Neutrophil (primary cell): ENCODE measurements around the gene SIN3B.

Experiments used
- H3K27ac ChIP-seq: fragments of 200-600 bp; sonication (generic); 2 replicates; pipeline ENCODE4 v1.5.1; 2016; ENCODE audit warnings: mild to moderate bottlenecking, moderate library complexity
- H3K27me3 ChIP-seq: fragments of 200-600 bp; sonication (generic); 2 replicates; pipeline ENCODE4 v1.6.0; 2016; ENCODE audit warnings: mild to moderate bottlenecking
- H3K36me3 ChIP-seq: fragments of 200-600 bp; sonication (generic); 2 replicates; pipeline ENCODE4 v1.5.1; 2017
- H3K4me1 ChIP-seq, 2 experiments: fragments of 200-600 bp in 1 of 2; sonication (generic) in 1 of 2; 1 replicate in 1 of 2; 2 replicates in 1 of 2; pipeline versions ENCODE4 v1.5.1 to v1.6.1; 2013 to 2016; ENCODE audit warnings: low read depth in 1 of 2, low read length in 1 of 2, mild to moderate bottlenecking in 1 of 2, moderate library complexity in 1 of 2; ENCODE audit not compliant: control insufficient read depth in 1 of 2, insufficient read depth in 1 of 2
- H3K4me3 ChIP-seq, 2 experiments: fragments of 200-600 bp in 1 of 2; sonication (generic) in 1 of 2; 1 replicate in 1 of 2; 2 replicates in 1 of 2; pipeline ENCODE4 v1.5.1; 2013 to 2016; ENCODE audit warnings: low read depth in 1 of 2, low read length in 1 of 2, mild to moderate bottlenecking in 1 of 2, moderate library complexity in 1 of 2
- H3K9me3 ChIP-seq: fragments of 200-600 bp; sonication (generic); 2 replicates; pipeline ENCODE4 v1.5.1; 2016
- CTCF ChIP-seq: fragments of 200-600 bp; sonication (generic); IDR thresholded peaks from 2 replicates; pipeline ENCODE4 v1.5.1; 2016; ENCODE audit warnings: antibody characterized with exemption

SIN3B gene

GRCh38 chr19:16888629-16889365 lies 59.6 kb downstream of the SIN3B start, which contains the start of gene F2RL3:
Gene F2RL3, plus strand, starts transcription at chr19:16888999. Its CDS starts 191 bp downstream, at chr19:16889190.
- Histone ChIP-seq H3K27me3 (peaks cover 63% of the 10 kb centered on the region), H3K9me3 (no peaks in the 10 kb centered on the region), H3K4me3 (no peak within 1 kb of the TSS), H3K27ac (no peak within 1 kb of the TSS), H3K4me1 (peaks cover 0 to 4% of the 10 kb centered on the region in 2 experiments), H3K36me3 (no peaks in the 10 kb centered on the region)
- no peak for TF ChIP-seq CTCF

GRCh38 chr19:16889366-16889882 lies 60.2 kb downstream of the SIN3B start:
- H3K9me3 ChIP-seq = no peaks in the 10 kb centered on the region
- no peak overlapping the region for H3K27ac ChIP-seq
- H3K4me1 ChIP-seq = peaks cover 0 to 4% of the 10 kb centered on the region in 2 experiments
- no peak for TF ChIP-seq CTCF
- no peaks in the 10 kb centered on the region for H3K36me3 ChIP-seq
- H3K27me3 ChIP-seq = peaks cover 69% of the 10 kb centered on the region
- H3K4me3 ChIP-seq = no peak overlapping the region

- no peaks in the 10 kb centered on the region for H3K9me3 ChIP-seq
- no peak overlapping the region for H3K27ac ChIP-seq
- H3K4me3 ChIP-seq = no peak overlapping the region
- no peak for TF ChIP-seq CTCF
- no peaks in the 10 kb centered on the region for H3K36me3 ChIP-seq
- peaks cover 0 to 4% of the 10 kb centered on the region in 2 experiments for H3K4me1 ChIP-seq
- H3K27me3 ChIP-seq = peaks cover 75% of the 10 kb centered on the region
These were observed 60.8 kb downstream of the SIN3B start for GRCh38 chr19:16889883-16890460.

- peaks cover 0 to 4% of the 10 kb centered on the region in 2 experiments for H3K4me1 ChIP-seq
- no peak for TF ChIP-seq CTCF
- H3K27me3 ChIP-seq = peaks cover 81% of the 10 kb centered on the region
- H3K4me3 ChIP-seq = no peak overlapping the region
- no peak overlapping the region for H3K27ac ChIP-seq
- no peaks in the 10 kb centered on the region for H3K36me3 ChIP-seq
- H3K9me3 ChIP-seq = no peaks in the 10 kb centered on the region
These were observed 61.4 kb downstream of the SIN3B start for GRCh38 chr19:16890461-16891184.

- no peak for TF ChIP-seq CTCF
- Histone ChIP-seq H3K4me3 (no peak overlapping the region), H3K27ac (no peak overlapping the region), H3K36me3 (no peaks in the 10 kb centered on the region), H3K27me3 (peaks cover 94% of the 10 kb centered on the region), H3K9me3 (no peaks in the 10 kb centered on the region), H3K4me1 (peaks cover 6 to 11% of the 10 kb centered on the region in 2 experiments)
These were observed 62.6 kb downstream of the SIN3B start for GRCh38 chr19:16891696-16892382.
